SU-DHL-6 (cell line): ENCODE data around the gene RPL7A.

Experiments
- CTCF ChIP-seq: fragments of 200-600 bp; sonication (generic); IDR thresholded peaks from one replicate; pipeline ENCODE4 v1.5.1; 2017; ENCODE audit warnings: antibody characterized with exemption, mild to moderate bottlenecking, low read length, moderate library complexity; ENCODE audit not compliant: insufficient read depth, poor library complexity, severe bottlenecking
- EZH2phosphoT487 ChIP-seq: fragments of 200-600 bp; sonication (generic), shearing (Covaris generic); conservative IDR thresholded peaks from 2 replicates; pipeline ENCODE4 v1.6.1; 2018; ENCODE audit warnings: mild to moderate bottlenecking, antibody characterized with exemption, low read length, moderate library complexity, mixed read lengths

GRCh38 chr9:133309608-133310007, 38.4 kb upstream of the RPL7A start:
- no peak for TF ChIP-seq CTCF
- TF ChIP-seq EZH2phosphoT487: no peak
